HCT116 (cell line): ENCODE data around the gene APLF. TPM values are rescaled to one million over a fixed set of nuclear protein-coding genes. Genes with fewer than 3 reads are reported as not detected.
"Not testable (repeated sequence)": the region's sequence is repeated elsewhere in the genome, so short reads cannot be mapped to it uniquely, and the experiment has no call there.

Experiments
- ATAC-seq: fragments of 200-7000 bp; cut with Tn5 transposase; 2 replicates; pipeline ENCODE4 v1.9.1; 2020; ENCODE audit warnings: mild to moderate bottlenecking, moderate library complexity
- BruUV-seq: library from RNA; stranded (reverse); fragments of 400-500 nt; replicated peaks from 2 replicates; lab custom pipeline; 2021; lab: Mats Ljungman, UMichigan
- CTCF ChIA-PET: fragments of 300-600 bp; sonication (Branson Sonifier 250); formaldehyde crosslinking; loops from one replicate; lab custom pipeline; 2021; ENCODE audit warnings: antibody characterized with exemption; lab: Charles Lee
- POLR2A ChIA-PET: fragments of 300-600, 350-600 bp; sonication (Branson Sonifier 250); formaldehyde crosslinking; loops from one replicate; lab custom pipeline; 2021; ENCODE audit warnings: antibody characterized with exemption; lab: Charles Lee
- RAD21 ChIA-PET, 2 experiments: fragments of 300-600 bp; sonication (Branson Sonifier 250); formaldehyde crosslinking; loops; one replicate each; lab custom pipeline; 2023; ENCODE audit warnings: low total read pairs in 2 of 2; ENCODE audit not compliant: uncharacterized antibody in 2 of 2, unreplicated experiment in 2 of 2, low non-redundant PET in 1 of 2; lab: Charles Lee
- DNase-seq: peaks from one replicate; pipeline ENCODE4 v3.0.0-alpha.2; 2010; ENCODE audit warnings: low read depth, low spot score
- H2AFZ ChIP-seq: fragments of 200-600 bp; shearing (Covaris generic), sonication (generic); 2 replicates; pipeline ENCODE4 v1.6.1; 2017; ENCODE audit warnings: low read depth, mixed run types, mixed read lengths, antibody characterized with exemption, low read length; ENCODE audit not compliant: poor library complexity, severe bottlenecking
- H3K27ac ChIP-seq: 2 replicates; pipeline ENCODE4 v1.5.1; 2012; ENCODE audit warnings: low read depth, low read length
- H3K27me3 ChIP-seq: fragments of 200-600 bp; sonication (generic); 2 replicates; pipeline ENCODE4 v1.6.1; 2016; ENCODE audit warnings: mixed run types, low read length, mixed read lengths; ENCODE audit not compliant: insufficient read depth
- H3K36me3 ChIP-seq, 2 experiments: fragments of 200-500 bp in 1 of 2; fragments of 200-600 bp in 1 of 2; sonication (Bioruptor generic) in 1 of 2; sonication (generic) in 1 of 2; 2 replicates each; pipeline versions ENCODE4 v1.5.1 to v1.6.1; 2014 to 2016; ENCODE audit warnings: low read length in 2 of 2, inconsistent platforms in 1 of 2, mixed read lengths in 1 of 2, mixed run types in 1 of 2; ENCODE audit not compliant: insufficient read depth in 2 of 2, control insufficient read depth in 1 of 2
- H3K4me1 ChIP-seq, 2 experiments: fragments of 200-600 bp in 1 of 2; sonication (generic) in 1 of 2; 2 replicates each; pipeline versions ENCODE4 v1.5.1 to v1.6.1; 2012 to 2017; ENCODE audit warnings: low read length in 2 of 2, inconsistent platforms in 1 of 2, mild to moderate bottlenecking in 1 of 2, mixed read lengths in 1 of 2, mixed run types in 1 of 2, moderate library complexity in 1 of 2; ENCODE audit not compliant: insufficient read depth in 2 of 2, control insufficient read depth in 1 of 2
- H3K4me2 ChIP-seq: fragments of 200-600 bp; sonication (generic); 2 replicates; pipeline ENCODE4 v1.6.1; 2017; ENCODE audit warnings: mixed run types, low read length, mixed read lengths
- H3K4me3 ChIP-seq, 2 experiments: fragments of 200-600 bp in 1 of 2; sonication (generic) in 1 of 2; replicated peaks in 1 of 2; 2 replicates each; pipeline ENCODE4 v1.5.1; 2011 to 2016; ENCODE audit warnings: low read length in 2 of 2, control low read depth in 1 of 2, low read depth in 1 of 2, mild to moderate bottlenecking in 1 of 2, mixed read lengths in 1 of 2, mixed run types in 1 of 2
- H3K79me2 ChIP-seq: fragments of 200-600 bp; sonication (generic); 2 replicates; pipeline ENCODE4 v1.6.1; 2017; ENCODE audit warnings: mild to moderate bottlenecking, mixed run types, low read length, moderate library complexity, mixed read lengths; ENCODE audit not compliant: insufficient read depth
- H3K9ac ChIP-seq: fragments of 200-600 bp; sonication (generic); 2 replicates; pipeline ENCODE4 v1.6.1; 2016; ENCODE audit warnings: low read length, mixed read lengths
- H3K9me2 ChIP-seq: fragments of 200-600 bp; sonication (generic), shearing (Covaris generic); 2 replicates; pipeline ENCODE4 v1.6.1; 2017; ENCODE audit warnings: mixed run types, mild to moderate bottlenecking, moderate library complexity; ENCODE audit not compliant: insufficient read depth
- H3K9me3 ChIP-seq, 2 experiments: fragments of 200-500 bp in 1 of 2; fragments of 200-600 bp in 1 of 2; sonication (Bioruptor generic) in 1 of 2; sonication (generic) in 1 of 2; 2 replicates each; pipeline ENCODE4 v1.6.1; 2014 to 2017; ENCODE audit warnings: low read length in 2 of 2, mixed read lengths in 2 of 2, inconsistent platforms in 1 of 2, low read depth in 1 of 2, mild to moderate bottlenecking in 1 of 2, mixed run types in 1 of 2, moderate library complexity in 1 of 2; ENCODE audit not compliant: control insufficient read depth in 1 of 2, insufficient read depth in 1 of 2
- H4K20me1 ChIP-seq: fragments of 200-600 bp; sonication (generic), shearing (Covaris generic); 2 replicates; pipeline ENCODE4 v1.6.1; 2017; ENCODE audit warnings: mixed run types, mild to moderate bottlenecking, moderate library complexity; ENCODE audit not compliant: insufficient read depth
- POLR2A ChIP-seq: IDR thresholded peaks from 2 replicates; pipeline ENCODE4 v1.7.0; 2011; ENCODE audit warnings: borderline replicate concordance; ENCODE audit not compliant: insufficient read depth, insufficient read length; ENCODE audit errors: extremely low read depth
- SIN3A ChIP-seq: IDR thresholded peaks from 2 replicates; pipeline ENCODE4 v1.6.1; 2012; ENCODE audit warnings: low read depth
- ZBTB33 ChIP-seq: IDR thresholded peaks from 2 replicates; pipeline ENCODE4 v1.6.1; 2011; ENCODE audit warnings: mild to moderate bottlenecking, low read length, moderate library complexity; ENCODE audit not compliant: insufficient replicate concordance; ENCODE audit errors: extremely low read depth
- intact Hi-C: fragments of 100-400 bp; cut with micrococcal nuclease; formaldehyde crosslinking; loops from 2 replicates; pipeline ENCODE4 v1.10.0; 2022
- total RNA-seq: library from RNA; stranded (reverse); gene quantifications from one replicate; pipeline ENCODE4 v1.2.1, GENCODE V29; 2021; ENCODE audit not compliant: unreplicated experiment
- TF ChIP-seq, protein P1 (sequence below): IDR thresholded peaks from 2 replicates; pipeline ENCODE4 v1.6.1; 2012

APLF gene
- total RNA-seq, 1 experiment from 2014 or later = 1.6 TPM

DNA sequence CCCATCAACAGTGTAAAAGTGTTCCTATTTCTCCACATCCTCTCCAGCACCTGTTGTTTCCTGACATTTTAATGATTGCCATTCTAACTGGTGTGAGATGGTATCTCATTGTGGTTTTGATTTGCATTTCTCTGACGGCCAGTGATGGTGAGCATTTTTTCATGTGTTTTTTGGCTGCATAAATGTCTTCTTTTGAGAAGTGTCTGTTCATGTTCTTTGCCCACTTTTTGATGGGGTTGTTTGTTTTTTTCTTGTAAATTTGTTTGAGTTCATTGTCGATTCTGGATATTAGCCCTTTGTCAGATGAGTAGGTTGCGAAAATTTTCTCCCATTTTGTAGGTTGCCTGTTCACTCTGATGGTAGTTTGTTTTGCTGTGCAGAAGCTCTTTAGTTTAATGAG, 21.0 kb upstream of the APLF start:
- H3K27ac ChIP-seq, H3K9ac ChIP-seq, DNase-seq, H3K9me2 ChIP-seq, H3K4me3 ChIP-seq, POLR2A ChIA-PET, H3K4me2 ChIP-seq, H3K79me2 ChIP-seq, H2AFZ ChIP-seq, H3K36me3 ChIP-seq, RAD21 ChIA-PET, BruUV-seq, CTCF ChIA-PET, H4K20me1 ChIP-seq, H3K9me3 ChIP-seq, H3K4me1 ChIP-seq, H3K27me3 ChIP-seq, ATAC-seq: not testable (repeated sequence)
- intact Hi-C loops = loop anchor here (10.0 kb wide), 1 partner anchor 162 kb away; no protein-coding TSS in a partner anchor

GRCh38 chr2:68447118-68447517, 20.3 kb upstream of the APLF start:
- H3K79me2 ChIP-seq = no peaks in the 10 kb centered on the region
- no peaks in the 10 kb centered on the region for H3K9me3 ChIP-seq
- H3K9ac ChIP-seq = no peak overlapping the region
- DNase-seq (no peak), ATAC-seq (no peak)
- CTCF ChIA-PET = no interaction called here
- no peaks in the 10 kb centered on the region for H4K20me1 ChIP-seq
- H3K4me3 ChIP-seq = no peak overlapping the region
- H3K27ac ChIP-seq = no peak overlapping the region
- intact Hi-C loops = loop anchor here (10.0 kb wide), 1 partner anchor 162 kb away; no protein-coding TSS in a partner anchor
- no peak overlapping the region for H2AFZ ChIP-seq
- no TSS peak for BruUV-seq
- no peaks in the 10 kb centered on the region for H3K27me3 ChIP-seq
- POLR2A ChIA-PET = no interaction called here
- TF ChIP-seq POLR2A = no peak
- TF ChIP-seq, protein P1, sequence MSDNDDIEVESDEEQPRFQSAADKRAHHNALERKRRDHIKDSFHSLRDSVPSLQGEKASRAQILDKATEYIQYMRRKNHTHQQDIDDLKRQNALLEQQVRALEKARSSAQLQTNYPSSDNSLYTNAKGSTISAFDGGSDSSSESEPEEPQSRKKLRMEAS = no peak
- no peak for TF ChIP-seq SIN3A
- TF ChIP-seq ZBTB33 = no peak
- no peaks in the 10 kb centered on the region for H3K36me3 ChIP-seq
- RAD21 ChIA-PET = no interaction called here
- no peaks in the 10 kb centered on the region for H3K9me2 ChIP-seq
- no peaks in the 10 kb centered on the region for H3K4me1 ChIP-seq
- no peak overlapping the region for H3K4me2 ChIP-seq
